ENCODE measurements around the gene NR5A2.
"Not testable (repeated sequence)": the region's sequence is repeated elsewhere in the genome, so short reads cannot be mapped to it uniquely, and the experiment has no call there.

The NR5A2 gene

DNA sequence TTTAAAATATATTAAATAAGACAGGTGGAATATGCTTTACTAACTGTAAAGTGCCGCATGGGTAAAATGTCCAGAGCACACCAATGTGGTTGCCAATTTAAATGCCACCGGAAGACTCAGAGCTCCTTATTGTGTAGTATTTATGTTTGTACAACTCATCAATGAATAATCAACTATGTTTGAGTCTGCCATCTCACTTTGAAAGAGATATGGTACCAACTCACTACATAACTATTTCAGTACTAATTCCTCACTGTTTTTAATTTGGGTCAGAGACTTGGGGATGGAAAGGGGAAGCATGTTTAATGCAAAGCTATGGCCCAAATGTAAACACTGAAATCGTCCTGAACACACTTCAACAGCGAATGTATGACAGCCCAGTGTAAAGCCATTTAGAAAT is 144.8 kb downstream of the NR5A2 start:
- DNase-seq, result no peak

DNA sequence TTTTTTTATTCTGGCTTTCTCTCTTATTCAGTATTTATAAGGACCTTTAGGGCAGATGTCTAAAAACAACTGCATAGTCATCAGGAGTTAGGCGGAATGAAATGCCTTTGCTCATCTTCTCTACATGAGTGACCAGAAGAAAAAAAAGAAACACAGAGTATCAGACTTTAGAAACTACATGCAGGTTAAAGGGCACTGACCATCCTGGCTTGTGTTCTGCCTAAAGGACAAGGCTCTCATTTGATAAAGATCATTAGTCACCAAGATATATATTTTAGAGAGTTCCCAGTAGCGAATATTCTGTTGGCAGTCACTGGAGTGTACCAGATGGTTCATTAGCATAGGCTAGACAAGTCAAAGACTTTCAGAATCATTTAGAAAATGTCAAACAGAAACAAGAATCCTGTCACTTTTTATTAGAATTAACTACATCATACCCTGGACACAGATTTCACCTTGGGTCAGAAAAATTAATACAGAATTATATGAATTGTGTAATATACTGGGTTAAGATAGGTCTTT is 145.6 kb downstream of the NR5A2 start:
- no peak for DNase-seq

DNA sequence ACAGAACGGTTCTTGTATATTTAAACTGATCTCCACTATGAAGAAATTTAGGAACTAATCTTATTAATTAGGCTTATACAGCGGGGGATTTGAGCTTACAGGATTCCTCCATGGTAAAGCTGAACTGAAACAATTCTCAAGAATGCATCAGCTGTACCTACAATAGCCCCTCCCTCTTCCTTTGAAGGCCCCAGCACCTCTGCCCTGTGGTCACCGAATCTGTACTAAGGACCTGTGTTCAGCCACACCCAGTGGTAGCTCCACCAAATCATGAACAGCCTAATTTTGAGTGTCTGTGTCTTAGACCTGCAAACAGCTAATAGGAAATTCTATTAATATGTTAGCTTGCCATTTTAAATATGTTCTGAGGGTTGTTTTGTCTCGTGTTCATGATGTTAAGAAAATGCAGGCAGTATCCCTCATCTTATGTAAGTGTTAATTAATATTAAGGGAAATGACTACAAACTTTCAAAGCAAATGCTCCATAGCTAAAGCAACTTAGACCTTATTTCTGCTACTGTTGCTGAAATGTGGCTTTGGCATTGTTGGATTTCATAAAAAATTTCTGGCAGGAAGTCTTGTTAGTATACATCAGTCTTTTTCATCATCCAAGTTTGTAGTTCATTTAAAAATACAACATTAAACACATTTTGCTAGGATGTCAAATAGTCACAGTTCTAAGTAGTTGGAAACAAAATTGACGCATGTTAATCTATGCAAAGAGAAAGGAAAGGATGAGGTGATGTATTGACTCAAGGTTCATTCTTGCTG is 147.2 kb downstream of the NR5A2 start:
- DNase-seq, result no peak

DNA sequence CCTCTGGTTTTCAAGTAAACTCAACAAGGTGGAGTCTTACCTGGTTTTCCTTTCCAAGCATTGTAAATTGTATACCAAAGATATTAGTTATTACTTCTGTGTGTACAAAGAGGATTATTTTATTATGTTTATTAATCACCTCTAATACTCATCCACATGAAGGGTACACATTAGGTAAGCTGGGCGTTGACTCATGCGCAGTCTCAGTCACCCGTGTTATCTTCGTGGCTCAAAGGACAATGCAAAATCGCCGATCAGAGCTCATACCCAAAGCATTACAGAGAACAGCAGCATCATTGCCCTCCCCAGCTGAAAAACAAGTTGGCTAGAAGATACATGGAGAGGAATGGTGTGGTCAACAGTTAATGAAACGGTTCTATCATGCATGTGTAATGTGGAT is 148.7 kb downstream of the NR5A2 start:
- DNase-seq, result no peak

GRCh38 chr1:200176798-200177197 is 149.3 kb downstream of the NR5A2 start:
- no peak for DNase-seq

DNA sequence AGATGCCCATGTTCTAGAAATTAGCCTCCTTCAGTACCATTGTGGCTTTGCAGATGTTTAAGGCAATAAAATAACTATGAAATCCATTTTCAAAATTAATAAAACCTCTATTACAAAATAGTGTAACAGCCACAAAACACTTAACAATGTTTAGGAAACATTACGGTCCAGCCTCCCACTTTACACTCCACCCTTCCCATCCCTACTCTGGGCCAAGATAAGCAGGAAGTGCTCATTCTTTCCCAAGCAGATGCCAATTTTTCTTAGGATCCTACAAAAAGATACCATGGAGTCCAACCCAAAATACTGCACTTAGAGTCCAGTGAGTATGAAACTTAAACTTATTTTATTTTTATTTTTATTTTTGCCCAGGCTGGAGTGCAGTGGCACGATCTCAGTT is 150.8 kb downstream of the NR5A2 start:
- no peak for DNase-seq

GRCh38 chr1:200179126-200179780 is 151.7 kb downstream of the NR5A2 start:
- DNase-seq, result no peak

DNA sequence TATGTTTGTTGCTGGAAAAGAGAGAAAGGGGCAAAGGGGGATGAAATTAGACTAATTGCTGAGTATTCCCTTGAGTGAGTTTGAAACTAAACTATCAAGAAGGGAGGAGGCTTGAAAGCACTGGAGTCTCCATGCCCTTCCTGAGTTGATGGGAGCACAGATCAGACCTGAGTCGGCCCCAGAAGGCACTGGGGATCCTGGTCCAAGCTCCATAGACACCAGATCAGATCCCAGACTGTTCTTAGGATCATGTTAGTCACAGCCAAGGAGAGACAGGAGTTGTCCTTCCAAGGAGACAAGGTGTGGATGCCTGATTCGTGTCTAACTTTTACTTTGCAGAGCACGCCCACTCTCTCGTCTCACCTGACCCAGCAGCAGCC is 152.3 kb downstream of the NR5A2 start:
- DNase-seq, result no peak

DNA sequence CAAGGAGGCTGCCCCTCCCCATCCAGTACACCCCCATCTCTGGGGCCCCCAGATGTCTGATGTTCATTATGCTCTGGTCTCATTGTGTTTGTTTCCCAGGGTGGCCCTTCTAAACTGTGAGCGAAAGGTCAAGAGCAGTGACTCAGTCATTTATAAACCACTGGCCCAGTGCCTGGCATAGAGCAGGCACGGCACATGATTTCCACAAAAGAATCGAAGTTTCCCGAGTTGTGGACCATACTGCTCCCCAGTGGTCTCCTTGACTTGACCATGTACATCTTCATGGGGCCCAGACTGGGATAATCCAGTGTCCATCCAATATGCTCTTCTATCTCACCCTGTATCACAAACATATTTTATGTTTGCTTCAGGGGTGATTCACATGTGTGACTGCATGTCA is 153.3 kb downstream of the NR5A2 start:
- DNase-seq, result no peak

DNA sequence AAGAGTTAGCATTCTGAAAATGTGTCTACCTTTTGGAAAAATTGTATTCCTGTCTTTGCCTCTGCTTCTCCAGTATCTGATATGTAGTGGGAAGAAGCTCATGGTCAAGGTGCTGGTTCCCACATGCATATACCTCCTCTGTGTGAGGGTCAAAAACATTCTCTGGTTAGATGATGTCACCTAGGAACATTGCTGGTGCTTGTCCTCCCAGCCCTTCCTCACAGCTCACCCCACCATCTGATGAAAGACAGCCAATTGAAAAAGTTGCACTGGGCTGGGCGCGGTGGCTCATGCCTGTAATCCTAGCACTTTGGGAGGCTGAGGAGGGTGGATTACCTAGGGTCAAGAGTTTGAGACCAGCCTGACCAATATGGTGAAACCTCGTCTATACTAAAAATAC is 154.4 kb downstream of the NR5A2 start:
- DNase-seq, result no peak

DNA sequence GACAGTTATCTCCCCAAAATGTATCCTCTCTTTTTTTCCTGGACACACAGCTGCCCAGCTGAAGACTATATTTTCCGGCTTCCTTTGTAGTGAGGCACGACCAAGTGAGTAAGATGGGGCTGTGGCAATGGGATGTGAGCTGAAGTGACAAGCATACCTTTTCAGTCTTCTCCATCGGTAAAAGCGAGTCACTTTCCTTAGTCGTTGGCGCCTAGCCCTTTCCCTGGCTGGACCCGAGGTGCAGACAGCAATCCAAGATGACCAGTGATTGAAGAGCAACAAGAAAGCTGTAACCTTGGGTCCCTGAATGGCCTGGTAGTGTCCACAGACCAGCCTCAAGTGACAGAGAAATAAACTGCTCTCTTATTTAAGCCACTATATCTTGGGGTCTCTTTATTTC is 155.2 kb downstream of the NR5A2 start:
- no peak for DNase-seq

DNA sequence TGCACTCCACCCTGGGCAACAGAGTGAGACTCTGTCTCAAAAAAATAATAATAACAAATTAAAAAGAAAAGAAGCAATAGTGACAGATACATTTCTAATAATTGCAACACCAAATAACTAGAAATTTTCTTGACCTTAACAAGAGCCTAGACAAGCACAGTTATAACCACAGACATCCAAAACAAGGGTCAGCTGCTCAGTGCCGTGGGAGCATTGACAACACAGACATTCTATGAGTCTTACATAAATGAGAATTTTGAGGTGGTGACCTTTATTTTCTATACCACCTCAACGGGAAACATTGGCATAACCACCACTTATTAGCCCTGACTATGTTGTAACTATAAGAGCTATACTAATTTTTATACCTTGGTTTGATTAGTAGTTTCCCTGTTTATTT is 156.1 kb downstream of the NR5A2 start:
- DNase-seq, result no peak

DNA sequence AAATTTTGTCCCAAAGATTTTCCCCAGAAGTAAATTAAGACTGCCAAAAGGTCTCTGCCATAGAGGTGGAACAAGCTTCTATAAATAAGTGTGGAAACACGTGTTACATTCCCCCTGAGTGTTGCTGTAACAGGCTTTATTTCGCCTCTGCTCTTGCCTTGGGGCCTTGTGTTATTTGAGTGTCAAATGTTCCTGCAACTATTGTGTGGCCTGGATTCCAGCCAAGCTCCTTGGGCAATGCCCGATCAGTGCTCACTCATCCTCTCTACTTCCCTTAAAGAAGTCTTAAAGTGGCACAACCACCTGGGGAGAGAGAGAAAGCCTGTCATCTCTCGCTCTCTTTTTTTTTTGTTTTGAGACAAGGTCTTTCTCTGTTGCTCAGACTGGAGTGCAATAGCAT is 156.7 kb downstream of the NR5A2 start:
- DNase-seq, result no peak

GRCh38 chr1:200185191-200185590 is 157.7 kb downstream of the NR5A2 start:
- DNase-seq, result not testable (repeated sequence)

GRCh38 chr1:200187332-200187731 is 159.8 kb downstream of the NR5A2 start:
- DNase-seq, result not testable (repeated sequence)

GRCh38 chr1:200191993-200192392 is 164.5 kb downstream of the NR5A2 start:
- no peak for DNase-seq

DNA sequence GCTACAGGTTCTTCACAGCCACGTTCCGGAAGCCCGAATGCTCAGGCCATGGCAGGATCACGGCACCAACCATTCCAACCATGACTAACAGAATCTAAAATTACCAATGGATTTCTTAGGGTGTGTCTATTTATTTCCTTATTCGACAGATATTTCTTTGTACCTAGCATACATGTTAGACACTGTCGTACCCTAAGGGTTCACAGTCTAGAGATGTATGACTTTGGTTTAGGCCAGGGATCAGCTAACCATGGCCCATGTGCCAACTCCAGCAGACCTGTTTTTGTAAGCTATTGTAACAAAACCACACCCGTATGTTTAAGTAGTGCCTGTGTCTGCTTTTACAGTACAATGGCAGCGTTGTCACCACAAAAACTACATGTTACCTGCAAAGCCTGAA is 167.0 kb downstream of the NR5A2 start:
- no peak for DNase-seq

DNA sequence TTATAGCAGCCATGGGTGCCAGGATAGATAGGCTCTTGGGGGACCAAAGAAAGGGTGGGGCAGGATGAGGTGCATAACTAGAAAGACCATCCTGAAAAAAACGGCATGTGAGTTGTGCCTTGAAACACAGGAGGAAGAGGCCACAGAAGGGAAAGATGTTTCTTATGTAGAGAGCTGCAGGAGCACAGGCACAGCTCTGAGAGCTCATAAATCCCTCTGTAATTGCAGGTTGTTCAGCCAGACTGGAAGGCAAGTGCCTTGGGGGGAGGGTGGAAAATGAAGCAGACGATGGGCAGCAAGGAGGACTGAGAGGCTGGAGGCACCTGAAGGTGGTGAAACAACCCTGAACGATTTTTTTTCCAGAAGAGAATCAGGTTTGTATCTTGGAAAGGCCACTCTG is 170.7 kb downstream of the NR5A2 start:
- no peak for DNase-seq

GRCh38 chr1:200205216-200205995 is 177.9 kb downstream of the NR5A2 start:
- DNase-seq, result no peak

DNA sequence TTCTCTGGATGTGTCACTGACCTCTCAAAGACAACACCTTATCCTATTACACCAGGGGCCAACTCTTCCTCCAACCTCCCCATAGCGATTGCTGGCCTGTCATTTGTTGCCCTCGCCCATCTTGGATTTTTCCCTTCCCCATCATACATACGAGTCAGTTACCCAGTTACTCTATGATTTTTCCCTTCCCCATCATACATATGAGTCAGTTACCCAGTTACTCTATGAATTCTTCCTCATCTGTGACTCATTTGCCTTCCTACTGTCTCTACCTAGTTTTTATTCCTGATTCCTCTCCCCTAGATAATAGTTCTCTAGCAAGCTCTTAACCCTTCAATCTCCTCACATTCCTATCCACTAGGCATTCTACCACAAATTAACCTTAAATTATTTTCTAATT is 178.8 kb downstream of the NR5A2 start:
- no peak for DNase-seq

DNA sequence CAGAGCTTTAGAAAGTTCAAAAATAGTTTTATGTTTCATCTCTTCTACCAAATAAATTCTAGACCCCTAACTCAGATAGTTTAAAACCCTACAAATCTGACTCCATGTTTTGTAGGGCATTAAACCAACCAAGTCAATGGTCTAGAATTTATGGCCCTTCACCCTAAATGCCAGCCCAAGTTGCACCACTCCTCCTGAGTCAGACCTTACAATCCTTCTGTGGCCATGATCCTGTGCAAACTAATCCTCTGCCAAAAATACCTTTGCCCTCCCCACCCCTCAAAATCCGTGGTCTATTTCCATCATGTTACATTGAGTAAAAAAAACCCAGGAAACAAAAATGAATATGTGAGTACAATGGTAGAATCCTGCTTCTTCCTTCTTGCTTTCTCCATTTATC is 179.3 kb downstream of the NR5A2 start:
- no peak for DNase-seq

DNA sequence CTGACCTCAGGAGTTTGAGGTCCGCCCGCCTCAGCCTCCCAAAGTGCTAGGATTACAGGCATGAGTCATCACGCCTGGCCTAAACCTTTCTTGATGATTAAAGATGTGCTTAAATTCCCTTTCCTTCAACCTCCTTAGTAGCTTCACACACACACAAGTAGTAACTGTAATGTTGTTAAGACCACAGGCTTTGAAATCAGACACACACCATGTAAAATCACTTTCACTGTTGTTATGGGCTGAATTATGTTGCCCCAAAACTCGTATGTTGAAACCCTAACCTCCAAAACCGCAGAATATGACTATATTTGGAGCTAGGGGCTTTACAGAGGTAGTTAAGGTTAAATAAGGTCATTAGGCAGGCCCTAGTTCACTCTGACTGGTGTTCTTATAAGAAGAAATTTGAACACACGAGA is 180.2 kb downstream of the NR5A2 start:
- DNase-seq, result no peak

DNA sequence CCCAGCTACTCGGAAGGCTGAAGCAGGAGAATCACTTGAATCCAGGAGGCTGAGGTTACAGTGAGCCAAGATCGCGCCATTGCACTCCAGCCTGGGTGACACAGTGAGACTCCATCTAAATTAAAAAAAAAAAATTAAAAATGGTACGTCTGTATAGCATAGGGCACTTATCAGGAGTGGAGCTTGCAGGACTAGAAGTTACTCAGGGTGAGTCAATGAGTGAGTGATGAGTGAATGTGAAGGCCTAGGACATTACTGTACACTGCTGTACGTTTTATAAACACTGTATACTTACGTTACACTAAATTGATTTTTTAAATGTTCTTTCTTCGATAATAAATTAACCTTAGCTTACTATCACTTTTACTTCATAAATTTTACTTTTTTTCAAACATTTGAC is 183.6 kb downstream of the NR5A2 start:
- no peak for DNase-seq

- no peak for DNase-seq
Measured at GRCh38 chr1:200213392-200213791, 185.9 kb downstream of the NR5A2 start.

All from activated CD4-positive, alpha-beta T cell treated with anti-CD3 and anti-CD28 coated beads, Interleukin-2, amount 50 U/mL, for 48 hours (primary cell).